Stimulated activated CD4-positive, alpha-beta T cell treated with anti-CD3 and anti-CD28 coated beads, Interleukin-2, amount 100 ng/mL, for 4 hours (primary cell): Measurements from ENCODE around the gene RANBP3L.
"Not testable (repeated sequence)": the region's sequence is repeated elsewhere in the genome, so short reads cannot be mapped to it uniquely, and the experiment has no call there.

Experiments used
- DNase-seq: peaks from one replicate; pipeline ENCODE4 v3.0.0-alpha.2; 2020; ENCODE audit warnings: low read depth

RANBP3L gene

GRCh38 chr5:36301858-36302603 is at the start of gene RANBP3L:
TSS of gene RANBP3L (minus strand) at chr5:36301902. CDS start at chr5:36301416, 486 bp downstream.
- DNase-seq = no peak

- no peak for DNase-seq
Measured at GRCh38 chr5:36346896-36347690, 45.4 kb upstream of the RANBP3L start.

- no peak for DNase-seq
Measured at GRCh38 chr5:36344899-36345298, 43.2 kb upstream of the RANBP3L start.

- not testable (repeated sequence) for DNase-seq
Measured at GRCh38 chr5:36341720-36342119, 40.0 kb upstream of the RANBP3L start.

GRCh38 chr5:36337597-36337996 is 35.9 kb upstream of the RANBP3L start:
- no peak for DNase-seq

GRCh38 chr5:36334315-36334714 is 32.6 kb upstream of the RANBP3L start:
- no peak for DNase-seq

- DNase-seq = not testable (repeated sequence)
Measured at GRCh38 chr5:36332720-36333119, 31.0 kb upstream of the RANBP3L start.

- DNase-seq = no peak
Measured at GRCh38 chr5:36325196-36325595, 23.5 kb upstream of the RANBP3L start.

GRCh38 chr5:36323926-36324781 is 22.5 kb upstream of the RANBP3L start:
- DNase-seq = no peak

GRCh38 chr5:36312953-36313672 is 11.4 kb upstream of the RANBP3L start:
- DNase-seq = no peak

GRCh38 chr5:36311956-36312355 is 10.3 kb upstream of the RANBP3L start:
- no peak for DNase-seq

- no peak for DNase-seq
Measured at GRCh38 chr5:36310138-36310537, 8.4 kb upstream of the RANBP3L start.

GRCh38 chr5:36305571-36306326 is 4.0 kb upstream of the RANBP3L start:
- no peak for DNase-seq

- DNase-seq = no peak
Measured at GRCh38 chr5:36304095-36304805, 2.5 kb upstream of the RANBP3L start.

- no peak for DNase-seq
Measured at GRCh38 chr5:36300927-36301540, 668 bp downstream of the RANBP3L start.

GRCh38 chr5:36300191-36300926 is 1.3 kb downstream of the RANBP3L start:
- no peak for DNase-seq

GRCh38 chr5:36298552-36298951 is 3.1 kb downstream of the RANBP3L start:
- DNase-seq = no peak

- DNase-seq = no peak
Measured at GRCh38 chr5:36297653-36298052, 4.0 kb downstream of the RANBP3L start.
